CD4-positive, alpha-beta memory T cell (primary cell): ENCODE results near the gene LTBP2. TPM values are rescaled to one million over a fixed set of nuclear protein-coding genes. Genes with fewer than 3 reads are reported as not detected.

Source experiments
- CTCF ChIA-PET: fragments of 350-600 bp; sonication (Branson Sonifier 250); formaldehyde crosslinking; loops from one replicate; lab custom pipeline; 2021; ENCODE audit warnings: inconsistent platforms; ENCODE audit not compliant: partially characterized antibody; lab: Charles Lee
- POLR2A ChIA-PET: fragments of 350-600 bp; sonication (Branson Sonifier 250); formaldehyde crosslinking; loops from one replicate; lab custom pipeline; 2021; ENCODE audit not compliant: partially characterized antibody; lab: Charles Lee
- DNase-seq, 5 donors: peaks; one replicate each; pipeline versions ENCODE4 v3.0.0 to v3.0.0-alpha.2; 2020 to 2022; ENCODE audit warnings: mixed read lengths in 1 of 5
- H3K27ac ChIP-seq: one replicate; pipeline ENCODE4 v1.7.0; 2013; ENCODE audit warnings: low read depth, low read length
- H3K27me3 ChIP-seq: 2 replicates; pipeline ENCODE4 v1.7.0; 2013; ENCODE audit warnings: mild to moderate bottlenecking, low read length, moderate library complexity; ENCODE audit not compliant: insufficient read depth
- H3K36me3 ChIP-seq: 2 replicates; pipeline ENCODE4 v1.7.0; 2013; ENCODE audit warnings: mild to moderate bottlenecking, low read length, moderate library complexity; ENCODE audit not compliant: insufficient read depth
- H3K4me1 ChIP-seq: 2 replicates; pipeline ENCODE4 v1.7.0; 2013; ENCODE audit warnings: mild to moderate bottlenecking, low read length, moderate library complexity; ENCODE audit not compliant: insufficient read depth
- H3K4me3 ChIP-seq, 2 donors: one replicate each; pipeline ENCODE4 v1.7.0; 2013; ENCODE audit warnings: low read length in 2 of 2, mild to moderate bottlenecking in 1 of 2
- H3K9me3 ChIP-seq, 2 donors: one replicate each; pipeline ENCODE4 v1.7.0; 2013; ENCODE audit warnings: low read length in 2 of 2, control low read depth in 1 of 2; ENCODE audit not compliant: control insufficient read depth in 1 of 2
- H3K27ac Mint-ChIP-seq, 7 donors: one replicate each; pipeline ENCODE4 v1.8.0; 2020 to 2021; ENCODE audit warnings: mixed read lengths in 7 of 7, mild to moderate bottlenecking in 6 of 7, inconsistent platforms in 3 of 7, moderate library complexity in 3 of 7
- H3K27me3 Mint-ChIP-seq, 2 donors: one replicate each; pipeline ENCODE4 v1.8.0; 2020 to 2021; ENCODE audit warnings: mixed read lengths in 2 of 2
- H3K36me3 Mint-ChIP-seq, 2 donors: one replicate each; pipeline ENCODE4 v1.8.0; 2020 to 2021; ENCODE audit warnings: mixed read lengths in 2 of 2, inconsistent platforms in 1 of 2, mild to moderate bottlenecking in 1 of 2
- H3K4me1 Mint-ChIP-seq, 4 donors: one replicate each; pipeline ENCODE4 v1.8.0; 2020 to 2021; ENCODE audit warnings: mixed read lengths in 4 of 4, mild to moderate bottlenecking in 1 of 4
- H3K4me3 Mint-ChIP-seq, 8 donors: one replicate each; pipeline ENCODE4 v1.8.0; 2020 to 2021; ENCODE audit warnings: mixed read lengths in 8 of 8, mild to moderate bottlenecking in 7 of 8, moderate library complexity in 6 of 8, inconsistent platforms in 3 of 8
- H3K9me3 Mint-ChIP-seq, 8 donors: one replicate each; pipeline ENCODE4 v1.8.0; 2020 to 2021; ENCODE audit warnings: mixed read lengths in 8 of 8, mild to moderate bottlenecking in 5 of 8, inconsistent platforms in 3 of 8, moderate library complexity in 1 of 8
- intact Hi-C: fragments of 100-400 bp; cut with micrococcal nuclease; formaldehyde crosslinking; loops from one replicate; pipeline ENCODE4 v1.15.1; 2023
- polyA plus RNA-seq, 2 donors: library from polyadenylated mRNA; unstranded; fragments of 300-500 nt; fragmentation: Illumina TruSeq; gene quantifications; one replicate each; pipeline ENCODE4 v1.2.3, GENCODE V29; 2021
- total RNA-seq, 2 experiments: library from RNA; stranded (reverse); gene quantifications; one replicate each; pipeline ENCODE4 v1.2.3, GENCODE V29; 2021

The LTBP2 gene
- total and polyA plus RNA-seq, 4 experiments from 2014 or later = 0.11 to 0.44 (median 0.36) TPM

DNA sequence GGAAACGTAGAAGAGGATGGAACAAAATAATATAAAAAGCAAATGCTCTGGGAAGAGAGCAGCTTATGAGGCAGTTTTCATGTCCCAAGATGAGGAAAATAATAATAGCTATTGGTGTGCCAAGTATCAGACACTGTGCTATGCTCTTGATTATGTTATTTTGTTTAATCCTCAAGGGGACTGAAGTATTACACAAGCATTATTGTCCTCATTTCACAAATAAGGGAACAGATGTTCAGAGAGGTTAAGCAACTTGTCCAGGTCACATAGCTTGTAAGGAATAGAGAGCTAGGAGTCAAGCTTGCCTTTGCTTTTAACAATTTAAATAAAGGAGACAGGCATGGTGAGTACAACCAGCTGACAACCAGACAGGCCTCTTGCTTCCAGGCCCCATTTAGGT lies 26.9 kb upstream of the LTBP2 start:
- no peak overlapping the region for H3K4me3 ChIP-seq
- CTCF ChIA-PET = interaction anchor here (0.7 to 7.4 kb wide), 5 partner anchors 21 to 457 kb away, joined by 3 to 57 read pairs (median 3); partner anchors contain the start of gene LTBP2
- H3K36me3 ChIP-seq = no peaks in the 10 kb centered on the region
- intact Hi-C loops = no loop called here
- POLR2A ChIA-PET = interaction anchor here (0.8 kb wide), 1 partner anchor 30 kb away, joined by 4 read pairs; no protein-coding TSS in a partner anchor
- H3K27ac ChIP-seq = no peak overlapping the region
- no peak for DNase-seq
- Mint-ChIP-seq H3K36me3 (no peaks in the 10 kb centered on the region), H3K9me3 (no peaks in the 10 kb centered on the region), H3K4me1 (no peaks in the 10 kb centered on the region), H3K27me3 (peaks cover 0 to 6% of the 10 kb centered on the region in 2 donors), H3K27ac (no peak overlapping the region), H3K4me3 (no peak overlapping the region)
- no peaks in the 10 kb centered on the region for H3K27me3 ChIP-seq
- H3K4me1 ChIP-seq = no peaks in the 10 kb centered on the region
- H3K9me3 ChIP-seq = no peaks in the 10 kb centered on the region

DNA sequence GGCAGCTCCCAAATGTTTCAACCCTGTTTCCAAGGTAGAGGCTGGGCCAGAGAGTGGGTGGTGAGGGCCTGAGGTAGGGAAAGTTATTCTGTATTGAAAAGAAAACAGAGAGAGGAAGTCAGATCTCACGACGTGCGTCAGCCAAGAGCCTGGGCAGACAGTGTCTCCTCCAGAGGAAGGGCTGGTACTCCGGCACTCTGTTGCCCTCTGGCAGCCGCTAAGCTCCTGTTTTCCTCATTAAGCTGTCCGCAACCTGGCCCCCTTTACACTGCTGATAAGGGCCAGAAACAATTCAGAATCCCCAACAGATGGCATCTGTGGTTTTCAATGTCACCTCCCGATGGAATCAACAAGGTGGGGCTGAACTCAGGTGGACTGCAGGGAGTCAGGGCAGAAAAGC lies 26.0 kb upstream of the LTBP2 start:
- peaks cover 0 to 6% of the 10 kb centered on the region in 2 donors for H3K27me3 Mint-ChIP-seq
- no peaks in the 10 kb centered on the region for H3K4me1 Mint-ChIP-seq
- no peak for DNase-seq
- H3K27ac Mint-ChIP-seq = no peak overlapping the region
- H3K9me3 ChIP-seq = no peaks in the 10 kb centered on the region
- H3K9me3 Mint-ChIP-seq = no peaks in the 10 kb centered on the region
- H3K36me3 Mint-ChIP-seq = no peaks in the 10 kb centered on the region
- no peak overlapping the region for H3K4me3 Mint-ChIP-seq
- H3K27me3 ChIP-seq = no peaks in the 10 kb centered on the region
- H3K4me3 ChIP-seq = no peak overlapping the region
- no peaks in the 10 kb centered on the region for H3K4me1 ChIP-seq
- no peaks in the 10 kb centered on the region for H3K36me3 ChIP-seq
- no peak overlapping the region for H3K27ac ChIP-seq
- intact Hi-C loops = no loop called here
- POLR2A ChIA-PET = interaction anchor here (0.8 to 1.8 kb wide), 3 partner anchors 20 to 29 kb away, joined by 3 to 4 read pairs (median 4); no protein-coding TSS in a partner anchor
- CTCF ChIA-PET = interaction anchor here (0.7 to 7.4 kb wide), 4 partner anchors 20 to 458 kb away, joined by 3 to 57 read pairs (median 6); partner anchors contain the start of gene LTBP2

DNA sequence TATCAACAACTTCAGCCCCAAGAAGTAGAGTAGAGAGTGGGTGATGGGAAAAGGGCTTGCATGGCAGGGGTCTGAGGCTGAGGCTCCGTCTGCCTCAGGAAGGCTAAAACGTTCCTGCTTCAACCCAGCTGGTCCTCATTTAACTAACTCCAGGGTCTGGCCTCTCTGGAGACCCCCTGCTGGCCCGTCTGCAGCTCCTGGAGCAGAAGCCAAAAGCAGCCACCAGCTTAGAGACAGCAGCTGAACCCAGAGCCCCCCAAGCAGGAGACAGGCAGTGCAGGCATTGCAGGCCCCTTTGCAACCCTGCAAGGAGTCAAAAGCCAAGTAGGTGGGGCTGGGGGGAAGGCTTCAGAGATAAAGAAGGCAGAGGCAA lies 25.1 kb upstream of the LTBP2 start:
- H3K27me3 Mint-ChIP-seq = peaks cover 0 to 6% of the 10 kb centered on the region in 2 donors
- Histone ChIP-seq H3K4me3 (no peak overlapping the region), H3K36me3 (no peaks in the 10 kb centered on the region), H3K4me1 (no peaks in the 10 kb centered on the region), H3K27me3 (no peaks in the 10 kb centered on the region), H3K9me3 (no peaks in the 10 kb centered on the region), H3K27ac (no peak overlapping the region)
- no peaks in the 10 kb centered on the region for H3K4me1 Mint-ChIP-seq
- ChIA-PET CTCF (interaction anchor here (3.4 to 7.4 kb wide), 2 partner anchors 19 to 26 kb away, joined by 9 to 57 read pairs; partner anchors contain the start of gene LTBP2), POLR2A (interaction anchor here (1.8 kb wide), 1 partner anchor 19 kb away, joined by 4 read pairs; no protein-coding TSS in a partner anchor)
- intact Hi-C loops = no loop called here
- DNase-seq = no peak
- H3K27ac Mint-ChIP-seq = no peak overlapping the region
- no peaks in the 10 kb centered on the region for H3K36me3 Mint-ChIP-seq
- no peaks in the 10 kb centered on the region for H3K9me3 Mint-ChIP-seq
- no peak overlapping the region for H3K4me3 Mint-ChIP-seq

DNA sequence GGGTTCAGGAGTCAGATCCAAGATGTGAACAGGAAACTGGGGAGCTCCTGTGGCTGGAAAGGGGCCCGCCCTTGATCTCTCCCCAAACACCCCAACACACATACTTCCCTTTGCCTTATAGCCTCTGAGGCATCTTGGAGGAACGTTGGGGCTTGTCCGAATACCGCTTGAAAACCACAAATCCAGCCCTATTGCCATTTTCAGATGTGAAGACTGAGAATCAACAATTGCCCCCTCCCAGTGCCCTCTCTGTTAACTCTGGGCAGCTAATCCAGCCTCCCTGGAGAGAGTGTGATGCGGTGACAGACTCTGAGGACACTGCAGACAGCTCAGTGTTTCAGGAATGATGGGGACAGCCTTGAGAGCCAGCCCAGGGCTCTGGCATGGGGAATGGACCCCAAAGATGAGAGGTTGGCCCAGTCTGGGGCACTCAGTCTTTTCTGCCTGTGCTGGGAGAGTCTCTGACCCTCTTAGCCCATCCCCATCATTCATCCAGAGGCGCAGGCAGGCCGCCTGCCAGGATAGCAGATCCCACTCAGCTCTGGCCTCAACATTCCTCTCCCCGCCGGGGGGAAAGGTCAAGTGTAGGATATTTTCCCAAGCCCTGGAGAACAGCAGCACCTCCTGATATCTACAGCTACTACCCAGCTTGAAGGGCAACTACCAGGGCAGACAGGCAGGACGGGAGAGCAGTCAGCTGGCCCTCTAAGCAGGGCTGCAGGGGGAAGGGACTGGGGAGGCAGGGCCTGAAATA lies 24.6 kb upstream of the LTBP2 start:
- ChIA-PET POLR2A (interaction anchor here (1.8 kb wide), 1 partner anchor 18 kb away, joined by 4 read pairs; no protein-coding TSS in a partner anchor), CTCF (interaction anchor here (0.7 to 7.4 kb wide), 3 partner anchors 18 to 269 kb away, joined by 4 to 57 read pairs (median 9); partner anchors contain the start of gene LTBP2)
- H3K4me1 ChIP-seq = no peaks in the 10 kb centered on the region
- Mint-ChIP-seq H3K4me1 (no peaks in the 10 kb centered on the region), H3K9me3 (no peaks in the 10 kb centered on the region), H3K27me3 (peaks cover 0 to 6% of the 10 kb centered on the region in 2 donors), H3K27ac (no peak overlapping the region), H3K4me3 (no peak overlapping the region), H3K36me3 (no peaks in the 10 kb centered on the region)
- no peaks in the 10 kb centered on the region for H3K36me3 ChIP-seq
- H3K27ac ChIP-seq = no peak overlapping the region
- no peaks in the 10 kb centered on the region for H3K9me3 ChIP-seq
- H3K4me3 ChIP-seq = no peak overlapping the region
- intact Hi-C loops = no loop called here
- no peaks in the 10 kb centered on the region for H3K27me3 ChIP-seq
- DNase-seq = no peak

DNA sequence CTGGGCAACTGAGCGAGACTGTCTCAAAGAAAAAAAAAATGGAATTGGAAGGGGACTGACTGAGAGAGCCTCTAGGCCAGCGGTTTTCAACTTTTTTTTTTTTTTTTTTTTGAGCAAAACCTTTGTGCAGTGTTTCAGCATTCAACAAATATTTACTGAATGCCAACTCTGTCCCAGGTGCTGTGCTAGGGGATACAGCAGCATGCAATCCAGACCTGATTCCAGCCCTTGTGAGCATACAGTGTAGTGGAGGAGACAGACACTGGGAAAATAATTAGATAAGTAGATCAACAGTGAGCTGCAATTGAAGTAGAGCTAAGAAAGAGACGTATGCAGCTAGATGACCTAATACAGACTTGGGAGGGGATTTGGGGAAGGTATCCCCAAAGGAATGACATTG lies 23.8 kb upstream of the LTBP2 start:
- Histone ChIP-seq H3K4me1 (no peaks in the 10 kb centered on the region), H3K36me3 (no peaks in the 10 kb centered on the region), H3K27ac (no peak overlapping the region), H3K9me3 (no peaks in the 10 kb centered on the region), H3K27me3 (no peaks in the 10 kb centered on the region), H3K4me3 (no peak overlapping the region)
- no peaks in the 10 kb centered on the region for H3K9me3 Mint-ChIP-seq
- DNase-seq = no peak
- intact Hi-C loops = no loop called here
- H3K4me1 Mint-ChIP-seq = no peaks in the 10 kb centered on the region
- H3K36me3 Mint-ChIP-seq = no peaks in the 10 kb centered on the region
- H3K27ac Mint-ChIP-seq = no peak overlapping the region
- CTCF ChIA-PET = interaction anchor here (0.7 to 7.4 kb wide), 3 partner anchors 17 to 270 kb away, joined by 4 to 57 read pairs (median 9); partner anchors contain the start of gene LTBP2
- POLR2A ChIA-PET = no interaction called here
- no peak overlapping the region for H3K4me3 Mint-ChIP-seq
- H3K27me3 Mint-ChIP-seq = peaks cover 0 to 6% of the 10 kb centered on the region in 2 donors

DNA sequence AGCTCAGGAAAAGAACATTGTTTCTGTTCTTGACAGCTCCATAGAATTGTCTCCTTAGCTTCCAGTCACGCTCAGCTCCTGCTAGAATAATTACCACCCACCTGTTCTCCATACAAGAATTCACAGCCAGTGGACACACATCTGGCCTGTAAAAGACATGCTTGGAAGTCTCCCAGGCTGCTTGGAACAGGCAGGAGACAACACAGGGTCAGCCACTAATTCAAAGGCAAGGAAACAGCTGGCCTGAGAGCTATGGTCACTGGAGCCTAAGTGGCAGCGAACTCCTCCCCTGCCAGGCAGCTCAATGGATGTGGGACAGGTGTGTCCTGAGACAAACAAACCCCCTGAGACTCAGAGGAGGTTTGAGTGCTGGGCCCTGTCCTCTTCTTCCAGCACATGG lies 22.9 kb upstream of the LTBP2 start:
- Histone ChIP-seq H3K36me3 (no peaks in the 10 kb centered on the region), H3K9me3 (no peaks in the 10 kb centered on the region), H3K27me3 (no peaks in the 10 kb centered on the region), H3K4me3 (no peak overlapping the region), H3K27ac (no peak overlapping the region), H3K4me1 (no peaks in the 10 kb centered on the region)
- H3K27me3 Mint-ChIP-seq = peaks cover 0 to 2% of the 10 kb centered on the region in 2 donors
- intact Hi-C loops = no loop called here
- H3K4me3 Mint-ChIP-seq = no peak overlapping the region
- no peak for DNase-seq
- CTCF ChIA-PET = interaction anchor here (7.4 kb wide), 1 partner anchor 24 kb away, joined by 57 read pairs; the partner anchor contains the start of gene LTBP2
- no peak overlapping the region for H3K27ac Mint-ChIP-seq
- POLR2A ChIA-PET = no interaction called here
- no peaks in the 10 kb centered on the region for H3K9me3 Mint-ChIP-seq
- no peaks in the 10 kb centered on the region for H3K36me3 Mint-ChIP-seq
- no peaks in the 10 kb centered on the region for H3K4me1 Mint-ChIP-seq

DNA sequence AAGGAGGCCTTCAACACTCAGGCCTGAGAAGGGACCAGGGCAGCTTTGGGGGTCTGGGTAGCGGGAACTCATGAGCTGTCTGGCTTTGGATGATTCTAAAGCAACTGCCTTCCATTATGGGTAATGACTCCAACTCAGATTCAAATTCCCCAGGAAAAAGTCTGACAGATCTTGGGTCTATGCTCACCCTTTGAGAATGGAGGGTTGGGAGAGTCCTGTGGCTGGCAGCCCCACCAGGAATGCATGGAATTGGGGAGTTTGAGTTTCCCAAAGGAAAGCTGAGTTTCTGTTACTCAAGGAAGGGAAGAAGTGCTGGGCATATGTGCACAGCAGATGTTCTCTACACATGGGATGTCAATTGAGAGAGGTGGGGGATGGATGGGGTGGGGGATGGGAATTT lies 22.4 kb upstream of the LTBP2 start:
- Mint-ChIP-seq H3K9me3 (no peaks in the 10 kb centered on the region), H3K36me3 (no peaks in the 10 kb centered on the region), H3K27ac (no peak overlapping the region), H3K4me1 (no peaks in the 10 kb centered on the region), H3K4me3 (no peak overlapping the region), H3K27me3 (peaks cover 0 to 2% of the 10 kb centered on the region in 2 donors)
- POLR2A ChIA-PET = no interaction called here
- Histone ChIP-seq H3K27me3 (no peaks in the 10 kb centered on the region), H3K4me3 (no peak overlapping the region), H3K9me3 (no peaks in the 10 kb centered on the region), H3K4me1 (no peaks in the 10 kb centered on the region), H3K36me3 (no peaks in the 10 kb centered on the region), H3K27ac (no peak overlapping the region)
- CTCF ChIA-PET = interaction anchor here (0.7 to 7.4 kb wide), 2 partner anchors 23 to 154 kb away, joined by 4 to 57 read pairs; partner anchors contain the start of gene LTBP2
- DNase-seq = no peak
- intact Hi-C loops = no loop called here
